ENCODE results near the gene ST8SIA1. TPM values are rescaled to one million over a fixed set of nuclear protein-coding genes. Genes with fewer than 3 reads are reported as not detected.

Gene ST8SIA1
- total RNA-seq, 6 experiments from 2014 or later = 0.16 to 0.37 (median 0.35) TPM; not detected in 3

- Histone ChIP-seq H3K27me3 (no peaks in the 10 kb centered on the region), H3K9me3 (no peaks in the 10 kb centered on the region), H3K27ac (no peak overlapping the region), H3K4me1 (no peaks in the 10 kb centered on the region), H3K4me3 (no peak overlapping the region), H3K36me3 (no peaks in the 10 kb centered on the region)
- intact Hi-C loops (cut with DNase I) = no loop called here
- no peak for DNase-seq
- no peak for TF ChIP-seq POLR2A (IDR thresholded peaks at IDR 0.05)
- no peak for TF ChIP-seq CTCF (IDR thresholded peaks at IDR 0.05)
- 61% methylated on average over 10 of the region's 11 CpGs for WGBS (ENCODE audit: insufficient coverage, low coverage, low lambda C conversion rate, missing lambda C conversion rate)
- no peak for ATAC-seq
Observed at GRCh38 chr12:22272335-22273151, 62.0 kb downstream of the ST8SIA1 start.

DNA sequence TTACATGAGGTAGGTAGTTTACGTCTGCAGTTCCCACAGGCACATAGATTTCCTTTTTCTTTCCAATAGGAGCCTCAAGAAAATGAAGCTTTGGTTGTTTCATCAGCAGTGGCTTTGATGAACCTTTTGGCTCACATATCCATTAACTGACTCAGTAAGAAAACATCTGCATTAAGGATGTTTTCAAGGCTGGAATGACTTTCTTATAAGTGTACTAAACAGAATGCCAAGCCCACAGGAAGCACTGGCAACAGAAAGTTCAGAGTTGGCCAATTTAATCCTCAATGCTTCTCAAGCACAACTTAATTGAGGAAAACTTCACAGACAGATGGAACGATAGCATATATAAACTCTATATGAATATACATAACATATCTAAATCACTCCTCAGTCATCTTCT is 63.5 kb downstream of the ST8SIA1 start:
- ATAC-seq (no peak), DNase-seq (no peak)
- Histone ChIP-seq H3K27ac (no peak overlapping the region), H3K27me3 (no peaks in the 10 kb centered on the region), H3K4me1 (no peaks in the 10 kb centered on the region), H3K36me3 (no peaks in the 10 kb centered on the region), H3K4me3 (no peak overlapping the region), H3K9me3 (no peaks in the 10 kb centered on the region)
- TF ChIP-seq POLR2A (IDR thresholded peaks at IDR 0.05) (no peak), CTCF (IDR thresholded peaks at IDR 0.05) (no peak)
- WGBS (ENCODE audit: insufficient coverage, low coverage, low lambda C conversion rate, missing lambda C conversion rate) = 66% methylated on average over 2 of the region's 2 CpGs
- intact Hi-C loops (cut with DNase I) = no loop called here

- intact Hi-C loops (cut with DNase I) = no loop called here
- TF ChIP-seq POLR2A (IDR thresholded peaks at IDR 0.05) (no peak), CTCF (IDR thresholded peaks at IDR 0.05) (no peak)
- no peaks in the 10 kb centered on the region for H3K4me1 ChIP-seq
- H3K4me3 ChIP-seq = no peak overlapping the region
- no peaks in the 10 kb centered on the region for H3K9me3 ChIP-seq
- H3K27me3 ChIP-seq = no peaks in the 10 kb centered on the region
- no peaks in the 10 kb centered on the region for H3K36me3 ChIP-seq
- ATAC-seq = no peak
- no peak for DNase-seq
- H3K27ac ChIP-seq = no peak overlapping the region
Observed at GRCh38 chr12:22268973-22269372, 65.5 kb downstream of the ST8SIA1 start.

DNA sequence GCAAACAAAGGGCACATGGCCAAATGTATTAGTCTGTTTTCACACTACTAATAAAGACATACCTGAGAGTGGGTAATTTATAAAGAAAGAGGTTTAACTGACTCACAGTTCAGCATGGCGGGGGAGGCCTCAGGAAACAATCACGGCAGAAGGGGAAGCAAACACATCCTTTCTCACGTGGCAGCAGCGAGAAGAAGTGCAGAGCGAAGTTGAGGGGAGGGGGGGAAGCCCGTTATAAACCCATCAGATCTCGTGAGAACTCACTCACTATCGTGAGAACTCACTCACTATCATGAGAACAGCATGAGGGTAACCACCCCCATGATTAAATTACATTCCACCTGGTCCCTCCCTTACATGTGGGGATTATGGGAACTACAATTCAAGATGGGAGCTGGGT is 66.1 kb downstream of the ST8SIA1 start:
- Histone ChIP-seq H3K27me3 (no peaks in the 10 kb centered on the region), H3K27ac (no peak overlapping the region), H3K4me3 (no peak overlapping the region), H3K9me3 (no peaks in the 10 kb centered on the region), H3K36me3 (no peaks in the 10 kb centered on the region), H3K4me1 (no peaks in the 10 kb centered on the region)
- 58% methylated on average over 8 of the region's 8 CpGs for WGBS (ENCODE audit: insufficient coverage, low coverage, low lambda C conversion rate, missing lambda C conversion rate)
- ATAC-seq (no peak), DNase-seq (no peak)
- intact Hi-C loops (cut with DNase I) = no loop called here
- TF ChIP-seq POLR2A (IDR thresholded peaks at IDR 0.05) = no peak
- TF ChIP-seq CTCF (IDR thresholded peaks at IDR 0.05) = no peak

All from right lobe of liver (tissue), 6 donors.